Esophagus muscularis mucosa (tissue), 4 donors: ENCODE measurements around the gene SEC16A.

Experiments used
- EP300 ChIP-seq: sonication (generic); formaldehyde crosslinking; IDR thresholded peaks from one replicate; pipeline ENCODE4 v1.6.1; 2017; ENCODE audit warnings: antibody characterized with exemption
- POLR2A ChIP-seq: fragments of 450-650 bp; IDR thresholded peaks from one replicate; pipeline ENCODE4 v1.6.1; 2017; ENCODE audit warnings: antibody characterized with exemption, moderate library complexity, mild to moderate bottlenecking, low read depth
- POLR2AphosphoS5 ChIP-seq, 2 donors: sonication (generic); formaldehyde crosslinking; IDR thresholded peaks; one replicate each; pipeline ENCODE4 v1.6.1; 2017; ENCODE audit warnings: antibody characterized with exemption in 2 of 2
- TF ChIP-seq, protein P1 (sequence below), 3 experiments: fragments of 200-600 bp in 2 of 3; fragments of 450-650 bp in 1 of 3; sonication (generic) in 2 of 3; IDR thresholded peaks; one replicate each; pipeline ENCODE4 v1.5.1; 2017 to 2019; ENCODE audit warnings: antibody characterized with exemption in 3 of 3, mild to moderate bottlenecking in 2 of 3, moderate library complexity in 1 of 3

DNA sequence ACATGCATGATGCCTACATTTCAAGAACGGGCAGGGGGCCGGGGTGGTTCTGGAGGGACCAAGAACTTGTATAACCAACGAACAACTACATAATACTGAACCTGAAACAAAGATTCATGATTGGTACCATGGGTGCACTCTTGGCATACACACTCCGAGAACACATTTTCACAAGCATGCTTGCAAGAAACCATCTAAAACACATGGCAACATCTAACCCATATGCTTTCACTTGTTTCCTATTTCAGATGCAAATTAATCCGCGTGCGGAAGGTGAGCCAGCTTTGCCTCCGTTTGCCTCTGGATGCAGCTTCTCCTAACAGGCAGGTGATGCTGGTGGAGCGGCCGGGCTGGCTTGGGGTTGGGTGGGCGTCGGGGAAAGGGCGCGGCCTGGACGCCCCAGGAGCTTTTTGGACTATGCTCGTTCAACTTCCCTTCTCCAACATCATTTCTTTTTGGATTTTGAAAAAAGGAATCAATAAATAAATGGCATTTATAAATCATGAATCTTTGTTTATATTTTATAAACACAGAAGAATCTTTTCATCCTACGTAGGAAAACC lies 12.5 kb upstream of the SEC16A start:
- TF ChIP-seq, protein P1, sequence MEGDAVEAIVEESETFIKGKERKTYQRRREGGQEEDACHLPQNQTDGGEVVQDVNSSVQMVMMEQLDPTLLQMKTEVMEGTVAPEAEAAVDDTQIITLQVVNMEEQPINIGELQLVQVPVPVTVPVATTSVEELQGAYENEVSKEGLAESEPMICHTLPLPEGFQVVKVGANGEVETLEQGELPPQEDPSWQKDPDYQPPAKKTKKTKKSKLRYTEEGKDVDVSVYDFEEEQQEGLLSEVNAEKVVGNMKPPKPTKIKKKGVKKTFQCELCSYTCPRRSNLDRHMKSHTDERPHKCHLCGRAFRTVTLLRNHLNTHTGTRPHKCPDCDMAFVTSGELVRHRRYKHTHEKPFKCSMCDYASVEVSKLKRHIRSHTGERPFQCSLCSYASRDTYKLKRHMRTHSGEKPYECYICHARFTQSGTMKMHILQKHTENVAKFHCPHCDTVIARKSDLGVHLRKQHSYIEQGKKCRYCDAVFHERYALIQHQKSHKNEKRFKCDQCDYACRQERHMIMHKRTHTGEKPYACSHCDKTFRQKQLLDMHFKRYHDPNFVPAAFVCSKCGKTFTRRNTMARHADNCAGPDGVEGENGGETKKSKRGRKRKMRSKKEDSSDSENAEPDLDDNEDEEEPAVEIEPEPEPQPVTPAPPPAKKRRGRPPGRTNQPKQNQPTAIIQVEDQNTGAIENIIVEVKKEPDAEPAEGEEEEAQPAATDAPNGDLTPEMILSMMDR (IDR thresholded peaks at IDR 0.05): no peak
- no peak for TF ChIP-seq POLR2A
- no peak for TF ChIP-seq POLR2AphosphoS5 (IDR thresholded peaks at IDR 0.05)
- TF ChIP-seq EP300: no peak
